Stomach (tissue), 9 donors: ENCODE data around the gene TALDO1. TPM values are rescaled to one million over a fixed set of nuclear protein-coding genes. Genes with fewer than 3 reads are reported as not detected.
A peak's percentile ranks its signal among the peaks of the same experiment; 100 is the strongest.

Experiments
- DNase-seq, 2 donors: peaks; one replicate each; pipeline versions ENCODE4 v3.0.0 to v3.0.0-alpha.2; 2013 to 2019
- H3K27ac ChIP-seq, 5 donors: fragments of 200-600 bp in 4 of 5; sonication (generic) in 4 of 5; one replicate each; pipeline ENCODE4 v1.5.1; 2013 to 2019; ENCODE audit warnings: mild to moderate bottlenecking in 1 of 5, moderate library complexity in 1 of 5
- H3K27me3 ChIP-seq, 3 donors: fragments of 200-600 bp; sonication (generic); one replicate each; pipeline ENCODE4 v1.5.1; 2017 to 2019; ENCODE audit warnings: mixed run types in 1 of 3
- H3K36me3 ChIP-seq, 4 donors: fragments of 200-600 bp; sonication (generic); 1 replicate in 3 of 4; 2 replicates in 1 of 4; pipeline ENCODE4 v1.5.1; 2016 to 2019
- H3K4me1 ChIP-seq, 4 donors: fragments of 200-600 bp; sonication (generic); one replicate each; pipeline ENCODE4 v1.5.1; 2016 to 2019
- H3K4me3 ChIP-seq, 4 donors: fragments of 200-600 bp; sonication (generic) in 3 of 4; one replicate each; pipeline ENCODE4 v1.5.1; 2016 to 2019; ENCODE audit warnings: mild to moderate bottlenecking in 1 of 4
- H3K9me3 ChIP-seq, 4 donors: fragments of 200-600 bp; sonication (generic); one replicate each; pipeline ENCODE4 v1.5.1; 2016 to 2019
- EP300 ChIP-seq: sonication (generic); formaldehyde crosslinking; IDR thresholded peaks from one replicate; pipeline ENCODE4 v1.6.1; 2017; ENCODE audit warnings: antibody characterized with exemption
- POLR2A ChIP-seq, 4 donors: fragments of 450-650 bp; IDR thresholded peaks; one replicate each; pipeline ENCODE4 v1.6.1; 2016; ENCODE audit warnings: antibody characterized with exemption in 4 of 4, control low read depth in 2 of 4, mild to moderate bottlenecking in 1 of 4, moderate library complexity in 1 of 4
- POLR2AphosphoS5 ChIP-seq, 3 donors: sonication (generic); formaldehyde crosslinking; IDR thresholded peaks; one replicate each; pipeline ENCODE4 v1.6.1; 2016; ENCODE audit warnings: antibody characterized with exemption in 3 of 3
- WGBS, 5 donors: extraction: QIAGEN DNeasy Blood & Tissue Kit in 3 of 5; methylation state at CpG; one replicate each; pipeline versions ENCODE4 v1.1.5 to v1.1.7; 2013 to 2018; 5-methylcytosine and 5-hydroxymethylcytosine counted together
- intact Hi-C: fragments of 100-400 bp; cut with DNase I; formaldehyde crosslinking; loops from one replicate; pipeline ENCODE4 v1.15.1; 2023; ENCODE audit warnings: low total_unique reads
- polyA plus RNA-seq, 3 donors: library from polyadenylated mRNA; stranded (reverse); fragments of 200-250 nt; gene quantifications; one replicate each; pipeline ENCODE4 v1.2.3, GENCODE V29; 2013
- total RNA-seq, 5 donors: library from RNA; depleted of rRNA; stranded (reverse); fragments of >200 nt; gene quantifications; one replicate each; pipeline versions ENCODE4 v1.1.0 to v1.2.3, GENCODE V29; 2014 to 2016
- TF ChIP-seq, protein P1 (sequence below), 7 experiments: fragments of 450-650 bp in 4 of 7; fragments of 200-600 bp in 3 of 7; sonication (generic) in 3 of 7; IDR thresholded peaks; one replicate each; pipeline ENCODE4 v1.5.1; 2016 to 2019; ENCODE audit warnings: antibody characterized with exemption in 7 of 7, control low read depth in 2 of 7, mild to moderate bottlenecking in 1 of 7
- donor health status: healthy with polysubstance abuse.
- donor health status: Bipolar disorder and iron deficiency.
- donor health status: healthy.

TALDO1 gene
- total and polyA plus RNA-seq, 8 donors: 85.9 to 258 (median 180) TPM

DNA sequence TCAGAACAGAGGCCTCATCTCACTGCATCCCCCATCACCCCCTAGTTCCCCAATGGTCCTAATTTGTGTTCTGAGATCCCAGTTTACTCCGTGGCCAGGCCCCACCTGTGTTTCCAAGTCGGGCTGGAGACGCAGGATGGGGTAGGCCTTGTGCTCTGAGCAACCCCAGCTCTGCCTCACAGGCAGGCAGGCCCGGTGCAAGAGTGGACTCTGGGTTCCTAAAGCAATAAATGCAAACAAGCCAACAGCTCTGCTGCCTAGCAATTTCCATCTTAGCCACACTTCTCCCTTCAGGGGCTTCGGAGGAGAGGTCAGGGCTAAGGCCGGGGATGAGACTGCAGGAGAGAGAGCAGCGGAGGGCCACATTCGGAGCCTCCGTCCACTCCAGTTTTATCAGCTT lies 43.8 kb upstream of the TALDO1 start:
- H3K4me1 ChIP-seq: peaks cover 48 to 81% (median 71%) of the 10 kb centered on the region in 4 donors

DNA sequence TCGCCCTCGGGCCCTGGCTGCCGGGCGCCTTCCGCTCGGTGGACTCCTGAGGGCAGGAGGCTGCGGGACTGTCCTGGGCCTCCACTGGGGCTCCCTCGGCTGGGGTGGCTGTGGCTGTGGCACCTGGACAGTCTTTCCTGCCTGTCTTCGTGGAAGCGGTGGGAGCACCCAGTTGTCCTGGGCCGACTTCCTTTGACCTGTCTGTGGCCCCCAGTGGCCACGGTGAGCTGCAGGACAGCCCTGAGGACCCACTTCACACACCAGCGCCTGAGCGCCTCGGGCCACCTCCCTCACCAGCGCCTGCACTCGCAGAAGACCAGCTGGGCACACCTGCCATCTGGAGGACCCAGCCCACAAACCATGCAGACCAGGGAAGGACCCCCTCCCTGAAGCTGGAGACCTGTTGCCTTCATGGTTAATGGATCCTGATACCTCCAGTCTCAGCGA lies 43.0 kb upstream of the TALDO1 start:
- peaks cover 51 to 81% (median 74%) of the 10 kb centered on the region in 4 donors for H3K4me1 ChIP-seq
- H3K27me3 ChIP-seq: peaks cover 0 to 39% (median 11%) of the 10 kb centered on the region in 3 donors
- H3K36me3 ChIP-seq: peaks cover 6 to 43% (median 29%) of the 10 kb centered on the region in 4 donors
- peak overlapping the region in 1 of 4 donors; percentile 60 for H3K4me3 ChIP-seq
- no peaks in the 10 kb centered on the region for H3K9me3 ChIP-seq
- WGBS, 5 donors: 57 to 86% (median 73%) methylated on average over 18 of the region's 18 CpGs
- TF ChIP-seq POLR2AphosphoS5 (IDR thresholded peaks at IDR 0.05): no peak
- TF ChIP-seq, protein P1, sequence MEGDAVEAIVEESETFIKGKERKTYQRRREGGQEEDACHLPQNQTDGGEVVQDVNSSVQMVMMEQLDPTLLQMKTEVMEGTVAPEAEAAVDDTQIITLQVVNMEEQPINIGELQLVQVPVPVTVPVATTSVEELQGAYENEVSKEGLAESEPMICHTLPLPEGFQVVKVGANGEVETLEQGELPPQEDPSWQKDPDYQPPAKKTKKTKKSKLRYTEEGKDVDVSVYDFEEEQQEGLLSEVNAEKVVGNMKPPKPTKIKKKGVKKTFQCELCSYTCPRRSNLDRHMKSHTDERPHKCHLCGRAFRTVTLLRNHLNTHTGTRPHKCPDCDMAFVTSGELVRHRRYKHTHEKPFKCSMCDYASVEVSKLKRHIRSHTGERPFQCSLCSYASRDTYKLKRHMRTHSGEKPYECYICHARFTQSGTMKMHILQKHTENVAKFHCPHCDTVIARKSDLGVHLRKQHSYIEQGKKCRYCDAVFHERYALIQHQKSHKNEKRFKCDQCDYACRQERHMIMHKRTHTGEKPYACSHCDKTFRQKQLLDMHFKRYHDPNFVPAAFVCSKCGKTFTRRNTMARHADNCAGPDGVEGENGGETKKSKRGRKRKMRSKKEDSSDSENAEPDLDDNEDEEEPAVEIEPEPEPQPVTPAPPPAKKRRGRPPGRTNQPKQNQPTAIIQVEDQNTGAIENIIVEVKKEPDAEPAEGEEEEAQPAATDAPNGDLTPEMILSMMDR (IDR thresholded peaks at IDR 0.05): no peak
- no peak for TF ChIP-seq EP300
- TF ChIP-seq POLR2A (IDR thresholded peaks at IDR 0.05): no peak
- DNase-seq: peak in 1 of 2 donors; percentile 6
- intact Hi-C loops: no loop called here
- peak overlapping the region; percentile 89 to 95 (median 91) for H3K27ac ChIP-seq

More for the DNA sequence above, 43.8 kb upstream of the TALDO1 start:
- DNase-seq: no peak
- intact Hi-C loops: no loop called here
- TF ChIP-seq, protein P1 (IDR thresholded peaks at IDR 0.05): no peak
- TF ChIP-seq POLR2A (IDR thresholded peaks at IDR 0.05) (no peak), POLR2AphosphoS5 (IDR thresholded peaks at IDR 0.05) (no peak), EP300 (no peak)
- Histone ChIP-seq H3K27ac (peak overlapping the region; percentile 50 to 95 (median 89)), H3K27me3 (peaks cover 0 to 33% (median 11%) of the 10 kb centered on the region in 3 donors), H3K4me3 (no peak overlapping the region), H3K36me3 (peaks cover 6 to 48% (median 33%) of the 10 kb centered on the region in 4 donors), H3K9me3 (no peaks in the 10 kb centered on the region)
- 39 to 75% (median 55%) methylated on average over 9 of the region's 9 CpGs for WGBS, 5 donors

DNA sequence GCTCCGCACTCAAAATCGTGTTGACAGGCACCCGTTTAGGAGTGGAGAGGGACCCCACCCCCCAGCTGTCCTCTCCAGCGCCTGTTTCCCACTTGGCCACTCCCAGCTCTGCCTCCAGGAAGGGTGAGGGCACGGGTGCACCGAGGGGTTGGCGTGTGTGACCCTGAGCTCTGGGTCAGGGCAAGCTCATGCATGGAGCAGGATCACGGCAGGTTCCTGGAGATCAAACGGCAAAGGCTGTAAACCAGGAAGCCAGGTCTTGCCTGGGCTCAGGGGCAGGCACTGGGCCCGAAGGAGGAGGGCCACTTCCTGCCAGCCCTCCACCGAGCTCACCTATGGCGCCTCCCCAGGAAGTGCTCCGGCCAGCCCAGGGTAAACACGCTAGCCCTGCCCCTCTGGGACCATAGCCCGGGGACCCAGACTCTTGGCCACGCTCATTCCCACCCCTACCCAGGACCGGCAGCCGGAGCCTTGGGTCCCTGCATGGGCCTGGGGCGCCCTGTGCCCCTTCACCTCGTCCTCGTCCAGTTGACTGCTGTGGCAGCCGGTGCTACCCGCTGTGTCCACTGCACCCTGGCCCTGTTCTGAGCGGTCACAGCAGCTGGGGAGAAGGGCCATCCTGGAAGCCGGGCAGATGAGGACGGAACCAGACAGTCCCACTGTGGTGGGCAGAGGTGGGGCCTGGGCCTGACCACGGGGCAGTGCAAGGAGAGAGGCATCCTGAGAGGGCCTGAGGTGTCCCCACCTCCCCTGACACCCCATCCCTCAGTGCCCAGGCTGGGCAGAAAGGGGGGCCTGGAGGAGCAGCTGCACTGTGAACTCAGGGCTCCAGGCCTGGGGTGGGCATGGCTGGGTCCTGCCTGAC lies 42.3 kb upstream of the TALDO1 start:
- peak overlapping the region; percentile 89 to 95 (median 91) for H3K27ac ChIP-seq
- peak; percentile 87 to 91 for DNase-seq
- TF ChIP-seq POLR2AphosphoS5 (IDR thresholded peaks at IDR 0.05): peak in 2 of 3 donors; percentile 49 to 80
- TF ChIP-seq, protein P1 (IDR thresholded peaks at IDR 0.05): no peak
- intact Hi-C loops: no loop called here
- H3K9me3 ChIP-seq: no peaks in the 10 kb centered on the region
- peak overlapping the region; percentile 56 to 60 (median 60) for H3K4me3 ChIP-seq
- H3K4me1 ChIP-seq: peaks cover 59 to 82% (median 80%) of the 10 kb centered on the region in 4 donors
- WGBS, 5 donors: 22 to 61% (median 35%) methylated on average over 13 to 27 of the region's 27 CpGs
- peaks cover 0 to 45% (median 11%) of the 10 kb centered on the region in 3 donors for H3K27me3 ChIP-seq
- peaks cover 6 to 36% (median 24%) of the 10 kb centered on the region in 4 donors for H3K36me3 ChIP-seq

DNA sequence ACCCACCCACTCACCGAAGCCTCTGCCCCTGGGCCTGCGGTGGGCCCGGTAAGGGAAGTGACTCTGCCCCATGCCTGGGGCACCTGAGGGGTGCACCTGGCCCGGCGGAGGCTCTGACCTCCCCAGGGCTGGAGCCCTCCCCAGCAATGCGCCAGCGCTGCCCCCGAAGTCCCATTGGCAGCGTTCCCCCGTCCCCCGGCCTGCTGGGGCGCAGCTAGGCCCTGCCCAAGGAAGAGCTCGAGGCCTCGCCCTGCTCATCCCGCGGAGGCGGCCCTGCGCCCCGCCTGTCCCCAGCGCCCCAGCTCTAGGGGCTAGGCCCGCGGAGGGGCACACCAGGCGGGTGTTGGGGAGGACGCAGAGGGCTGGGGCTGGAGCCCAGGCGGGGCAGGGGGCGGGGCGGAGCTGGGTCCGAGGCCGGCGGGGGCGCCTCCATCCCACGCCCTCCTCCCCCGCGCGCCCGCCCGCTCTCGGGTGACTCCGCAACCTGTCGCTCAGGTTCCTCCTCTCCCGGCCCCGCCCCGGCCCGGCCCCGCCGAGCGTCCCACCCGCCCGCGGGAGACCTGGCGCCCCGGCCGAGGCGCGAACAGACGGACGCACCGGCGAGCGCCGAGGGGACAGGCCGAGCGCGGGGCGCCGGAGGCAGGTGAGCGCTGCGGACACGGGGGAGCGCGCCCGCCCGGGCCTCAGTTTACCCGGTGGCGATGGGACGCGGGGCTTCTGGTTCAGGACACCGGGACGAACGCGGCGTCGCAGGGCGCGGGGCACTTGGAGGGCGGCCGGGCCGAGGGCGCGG lies 41.4 kb upstream of the TALDO1 start, which contains the start of gene EPS8L2:
Gene EPS8L2, plus strand, starts transcription at position 586 of the 793 bp plus-strand sequence. CDS start 3,177 bp downstream, outside the sequence.
- Histone ChIP-seq H3K9me3 (no peaks in the 10 kb centered on the region), H3K4me3 (peak within 1 kb of the TSS; percentile 56 to 60 (median 60)), H3K36me3 (peaks cover under 1 to 27% (median 17%) of the 10 kb centered on the region in 4 donors), H3K4me1 (peaks cover 61 to 91% (median 88%) of the 10 kb centered on the region in 4 donors), H3K27me3 (peaks cover 0 to 51% (median 11%) of the 10 kb centered on the region in 3 donors), H3K27ac (peak within 1 kb of the TSS; percentile 89 to 95 (median 91))
- intact Hi-C loops: no loop called here
- peak; percentile 80 to 82 for DNase-seq
- 0 to 25% (median 5%) methylated on average over 9 to 89 of the region's 90 CpGs for WGBS, 5 donors
- TF ChIP-seq POLR2AphosphoS5 (IDR thresholded peaks at IDR 0.05) (no peak), POLR2A (IDR thresholded peaks at IDR 0.05) (no peak), EP300 (no peak)
- TF ChIP-seq, protein P1 (IDR thresholded peaks at IDR 0.05): no peak
